Thyroid gland (tissue), 4 donors: ENCODE data around the gene DOCK1. TPM values are rescaled to one million over a fixed set of nuclear protein-coding genes. Genes with fewer than 3 reads are reported as not detected.

Experiments
- DNase-seq, 2 donors: peaks; one replicate each; pipeline ENCODE4 v3.0.0-alpha.2; 2019
- H3K27ac ChIP-seq, 3 donors: fragments of 200-600 bp; sonication (generic); 1 replicate in 2 of 3; 2 replicates in 1 of 3; pipeline ENCODE4 v1.5.1; 2016 to 2019; ENCODE audit warnings: mild to moderate bottlenecking in 1 of 3, moderate library complexity in 1 of 3
- H3K27me3 ChIP-seq: fragments of 200-600 bp; sonication (generic); one replicate; pipeline ENCODE4 v1.5.1; 2019
- H3K36me3 ChIP-seq, 2 donors: fragments of 200-600 bp; sonication (generic); one replicate each; pipeline ENCODE4 v1.5.1; 2016 to 2019
- H3K4me1 ChIP-seq, 2 donors: fragments of 200-600 bp; sonication (generic); one replicate each; pipeline ENCODE4 v1.5.1; 2017 to 2019
- H3K4me3 ChIP-seq, 3 donors: fragments of 200-600 bp; sonication (generic); replicated peaks in 1 of 3; 1 replicate in 2 of 3; 2 replicates in 1 of 3; pipeline ENCODE4 v1.5.1; 2016; ENCODE audit warnings: mild to moderate bottlenecking in 1 of 3
- H3K9me3 ChIP-seq: fragments of 200-600 bp; sonication (generic); one replicate; pipeline ENCODE4 v1.5.1; 2017
- CTCF ChIP-seq, 6 experiments: fragments of 200-600 bp in 3 of 6; fragments of 450-650 bp in 3 of 6; sonication (generic) in 3 of 6; IDR thresholded peaks; one replicate each; pipeline ENCODE4 v1.5.1; 2016 to 2019; ENCODE audit warnings: antibody characterized with exemption in 6 of 6, mild to moderate bottlenecking in 2 of 6, inconsistent platforms in 1 of 6, moderate library complexity in 1 of 6
- POLR2A ChIP-seq, 2 donors: fragments of 450-650 bp; IDR thresholded peaks; one replicate each; pipeline ENCODE4 v1.6.1; 2017; ENCODE audit warnings: antibody characterized with exemption in 2 of 2, mild to moderate bottlenecking in 2 of 2, moderate library complexity in 1 of 2
- WGBS, 2 donors: methylation state at CpG; one replicate each; pipeline ENCODE4 v1.1.5; 2017; 5-methylcytosine and 5-hydroxymethylcytosine counted together
- intact Hi-C: fragments of 100-400 bp; cut with DNase I; formaldehyde crosslinking; loops from one replicate; pipeline ENCODE4 v1.15.1; 2023
- total RNA-seq, 4 donors: library from RNA; depleted of rRNA; stranded (reverse); fragments of >200 nt; gene quantifications; one replicate each; pipeline ENCODE4 v1.2.3, GENCODE V29; 2016

Gene DOCK1
- total RNA-seq, 4 donors from 2014 or later, result 89.7 to 217 (median 112) TPM

DNA sequence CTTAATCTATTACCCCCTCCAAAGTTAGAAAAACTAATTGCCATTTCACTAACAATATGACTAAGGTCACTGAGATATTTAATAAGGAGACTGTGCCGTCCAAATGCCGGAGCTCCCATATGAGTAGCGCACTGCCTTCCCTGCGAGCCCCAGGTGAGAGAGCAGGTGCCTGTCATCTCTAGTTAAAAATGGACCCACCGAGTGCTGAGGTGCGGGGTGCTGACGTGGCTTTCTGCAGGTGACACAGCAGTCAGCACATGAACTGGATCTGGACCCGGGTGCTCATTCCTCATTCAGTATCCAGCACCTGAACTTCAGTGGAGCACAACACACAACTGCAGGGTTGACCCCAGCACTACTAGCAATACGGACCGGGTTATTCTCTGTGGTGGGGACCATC is 505.8 kb downstream of the DOCK1 start:
- Histone ChIP-seq H3K4me3 (no peak overlapping the region), H3K4me1 (no peaks in the 10 kb centered on the region), H3K9me3 (no peaks in the 10 kb centered on the region), H3K27me3 (no peaks in the 10 kb centered on the region), H3K27ac (no peak overlapping the region), H3K36me3 (peaks cover 7 to 8% of the 10 kb centered on the region in 2 donors)
- intact Hi-C loops, result no loop called here
- 96 to 98% methylated on average over 7 to 10 of the region's 10 CpGs for WGBS, 2 donors
- no peak for TF ChIP-seq POLR2A (IDR thresholded peaks at IDR 0.05)
- no peak for TF ChIP-seq CTCF (IDR thresholded peaks at IDR 0.05)
- DNase-seq, result no peak

GRCh38 chr10:127413326-127413725 is 508.1 kb downstream of the DOCK1 start:
- intact Hi-C loops, result no loop called here
- TF ChIP-seq CTCF (IDR thresholded peaks at IDR 0.05) (no peak), POLR2A (IDR thresholded peaks at IDR 0.05) (no peak)
- H3K4me3 ChIP-seq, result no peak overlapping the region
- no peaks in the 10 kb centered on the region for H3K9me3 ChIP-seq
- H3K27me3 ChIP-seq, result no peaks in the 10 kb centered on the region
- peaks cover 8 to 9% of the 10 kb centered on the region in 2 donors for H3K36me3 ChIP-seq
- DNase-seq, result no peak
- no peaks in the 10 kb centered on the region for H3K4me1 ChIP-seq
- 91 to 96% methylated on average over 11 of the region's 11 CpGs for WGBS, 2 donors
- H3K27ac ChIP-seq, result no peak overlapping the region

DNA sequence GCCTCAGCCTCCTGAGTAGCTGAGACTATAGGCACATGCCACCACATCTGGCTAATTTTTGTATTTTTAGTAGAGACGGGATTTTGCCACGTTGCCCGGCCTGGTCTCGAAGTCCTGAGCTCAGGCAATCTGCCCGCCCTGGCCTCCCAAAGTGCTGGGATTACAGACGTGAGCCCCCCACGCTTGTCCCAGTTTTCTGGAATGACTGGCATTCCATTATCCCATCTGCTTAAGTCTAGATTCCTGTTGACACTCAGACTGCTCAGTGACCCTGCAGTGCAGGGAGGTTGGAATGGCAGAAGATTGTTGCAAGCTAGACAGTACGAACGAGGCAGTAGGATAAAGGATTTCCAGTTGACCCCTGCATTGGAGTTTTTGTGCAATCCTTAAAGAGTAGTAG is 508.8 kb downstream of the DOCK1 start:
- H3K36me3 ChIP-seq, result peaks cover 8 to 14% of the 10 kb centered on the region in 2 donors
- H3K9me3 ChIP-seq, result no peaks in the 10 kb centered on the region
- 89 to 90% methylated on average over 9 of the region's 9 CpGs for WGBS, 2 donors
- no peak for TF ChIP-seq POLR2A (IDR thresholded peaks at IDR 0.05)
- TF ChIP-seq CTCF (IDR thresholded peaks at IDR 0.05), result no peak
- intact Hi-C loops, result no loop called here
- DNase-seq, result no peak
- no peaks in the 10 kb centered on the region for H3K27me3 ChIP-seq
- no peak overlapping the region for H3K27ac ChIP-seq
- no peak overlapping the region for H3K4me3 ChIP-seq
- no peaks in the 10 kb centered on the region for H3K4me1 ChIP-seq

DNA sequence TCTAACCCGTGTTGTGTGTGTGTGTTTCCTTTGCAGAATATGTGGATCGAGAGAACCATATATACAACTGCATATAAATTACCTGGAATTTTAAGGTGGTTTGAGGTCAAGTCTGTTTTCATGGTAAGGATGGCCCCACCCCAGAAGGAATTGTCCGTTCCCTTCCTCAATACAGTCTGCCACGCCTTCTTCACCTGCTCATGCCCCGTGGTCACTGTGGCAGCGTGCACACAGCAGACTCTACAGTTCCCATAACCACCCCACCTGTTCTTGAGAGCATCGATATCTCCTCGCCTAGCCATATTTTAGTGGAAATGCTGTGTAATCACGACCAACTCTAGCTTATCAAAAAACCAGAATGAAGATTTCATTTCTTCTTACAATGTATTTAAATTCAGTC is 509.9 kb downstream of the DOCK1 start:
- 92 to 94% methylated on average over 9 of the region's 9 CpGs for WGBS, 2 donors
- no peaks in the 10 kb centered on the region for H3K4me1 ChIP-seq
- peaks cover 15 to 20% of the 10 kb centered on the region in 2 donors for H3K36me3 ChIP-seq
- H3K9me3 ChIP-seq, result no peaks in the 10 kb centered on the region
- no peaks in the 10 kb centered on the region for H3K27me3 ChIP-seq
- H3K4me3 ChIP-seq, result no peak overlapping the region
- TF ChIP-seq CTCF (IDR thresholded peaks at IDR 0.05) (no peak), POLR2A (IDR thresholded peaks at IDR 0.05) (no peak)
- no peak overlapping the region for H3K27ac ChIP-seq
- intact Hi-C loops, result no loop called here
- DNase-seq, result no peak

- no peaks in the 10 kb centered on the region for H3K9me3 ChIP-seq
- no peaks in the 10 kb centered on the region for H3K4me1 ChIP-seq
- intact Hi-C loops, result no loop called here
- H3K4me3 ChIP-seq, result no peak overlapping the region
- DNase-seq, result no peak
- WGBS, 2 donors, result 92 to 93% methylated on average over 12 of the region's 12 CpGs
- TF ChIP-seq POLR2A (IDR thresholded peaks at IDR 0.05) (no peak), CTCF (IDR thresholded peaks at IDR 0.05) (no peak)
- no peak overlapping the region for H3K27ac ChIP-seq
- H3K27me3 ChIP-seq, result no peaks in the 10 kb centered on the region
- H3K36me3 ChIP-seq, result peaks cover 15 to 24% of the 10 kb centered on the region in 2 donors
Observed at GRCh38 chr10:127415901-127416581, 510.8 kb downstream of the DOCK1 start.
